Small intestine (tissue), 7 donors: Measurements from ENCODE around the gene CLBA1. TPM values are rescaled to one million over a fixed set of nuclear protein-coding genes. Genes with fewer than 3 reads are reported as not detected.

ENCODE experiments used
- DNase-seq, 2 donors: peaks; one replicate each; pipeline versions ENCODE4 v3.0.0 to v3.0.0-alpha.2; 2013
- FAIRE-seq: peaks from 2 replicates; lab custom pipeline; 2012; peaks lifted over from hg19 to GRCh38; lab: Jason Lieb, UNC
- H3K27ac ChIP-seq, 3 donors: one replicate each; pipeline ENCODE4 v1.5.1; 2013; ENCODE audit warnings: low read length in 2 of 3, mild to moderate bottlenecking in 2 of 3, control low read depth in 1 of 3, inconsistent platforms in 1 of 3, low read depth in 1 of 3, moderate library complexity in 1 of 3
- H3K27me3 ChIP-seq, 3 donors: one replicate each; pipeline ENCODE4 v1.6.1; 2013; ENCODE audit warnings: low read length in 3 of 3, inconsistent platforms in 1 of 3; ENCODE audit not compliant: control insufficient read depth in 3 of 3, insufficient read depth in 3 of 3
- H3K36me3 ChIP-seq, 3 donors: one replicate each; pipeline ENCODE4 v1.6.1; 2013; ENCODE audit warnings: low read length in 3 of 3, inconsistent platforms in 1 of 3, low read depth in 1 of 3, mild to moderate bottlenecking in 1 of 3, moderate library complexity in 1 of 3; ENCODE audit not compliant: control insufficient read depth in 3 of 3, insufficient read depth in 2 of 3
- H3K4me1 ChIP-seq, 3 donors: one replicate each; pipeline ENCODE4 v1.6.1; 2013; ENCODE audit warnings: low read length in 2 of 3, inconsistent platforms in 1 of 3, low read depth in 1 of 3, mild to moderate bottlenecking in 1 of 3, moderate library complexity in 1 of 3; ENCODE audit not compliant: control insufficient read depth in 3 of 3, insufficient read depth in 2 of 3
- H3K4me3 ChIP-seq, 3 donors: one replicate each; pipeline ENCODE4 v1.5.1; 2013; ENCODE audit warnings: low read length in 3 of 3, control low read depth in 1 of 3, inconsistent platforms in 1 of 3, low read depth in 1 of 3, mild to moderate bottlenecking in 1 of 3, moderate library complexity in 1 of 3
- H3K9me3 ChIP-seq, 2 donors: one replicate each; pipeline ENCODE4 v1.6.1; 2013; ENCODE audit warnings: low read depth in 1 of 2, low read length in 1 of 2; ENCODE audit not compliant: control insufficient read depth in 2 of 2, insufficient read depth in 1 of 2
- WGBS, 3 donors: extraction: QIAGEN DNeasy Blood & Tissue Kit; methylation state at CpG; one replicate each; pipeline ENCODE4 v1.1.7; 2013; 5-methylcytosine and 5-hydroxymethylcytosine counted together
- polyA plus RNA-seq, 4 donors: library from polyadenylated mRNA; stranded (reverse) in 3 of 4; unstranded in 1 of 4; fragments of 200-250 nt in 3 of 4; fragments of 120-200 nt in 1 of 4; gene quantifications; one replicate each; pipeline versions ENCODE4 v1.2.1 to v1.2.3, GENCODE V29; 2013
- donor health status: healthy with polysubstance abuse.
- donor health status: control.
- donor health status: control.
- donor health status: Bipolar disorder and iron deficiency.
- donor health status: healthy.

CLBA1 gene
- polyA plus RNA-seq, 4 donors, result 0.89 to 6.8 (median 3.2) TPM

DNA sequence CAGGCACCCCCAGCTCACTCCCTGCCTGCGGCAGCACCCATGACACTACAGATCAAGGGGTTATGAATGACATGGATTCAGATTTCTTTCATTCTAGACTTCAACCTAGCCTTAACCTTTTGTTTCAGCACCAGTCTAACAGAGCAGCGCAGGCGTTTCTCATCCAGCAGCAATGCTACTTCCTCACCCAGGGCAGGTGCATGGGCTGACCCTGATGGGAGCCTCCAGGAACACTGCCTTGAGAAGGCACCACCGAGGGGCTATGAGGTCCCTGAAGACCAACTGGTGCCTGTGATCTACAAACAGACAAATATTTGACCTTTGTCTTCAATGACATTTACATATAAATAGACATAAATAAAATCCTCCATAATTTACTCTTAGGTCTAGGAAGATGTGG lies 24.5 kb downstream of the CLBA1 start:
- H3K27ac ChIP-seq, result no peak overlapping the region
- no peak for DNase-seq
- FAIRE-seq, result no peak
- H3K4me3 ChIP-seq, result no peak overlapping the region
- H3K4me1 ChIP-seq, result no peaks in the 10 kb centered on the region
- 81 to 87% (median 87%) methylated on average over 3 to 4 of the region's 4 CpGs for WGBS, 3 donors
- H3K27me3 ChIP-seq, result no peaks in the 10 kb centered on the region
- H3K9me3 ChIP-seq, result no peaks in the 10 kb centered on the region
- H3K36me3 ChIP-seq, result peaks cover 2 to 67% (median 5%) of the 10 kb centered on the region in 3 donors

DNA sequence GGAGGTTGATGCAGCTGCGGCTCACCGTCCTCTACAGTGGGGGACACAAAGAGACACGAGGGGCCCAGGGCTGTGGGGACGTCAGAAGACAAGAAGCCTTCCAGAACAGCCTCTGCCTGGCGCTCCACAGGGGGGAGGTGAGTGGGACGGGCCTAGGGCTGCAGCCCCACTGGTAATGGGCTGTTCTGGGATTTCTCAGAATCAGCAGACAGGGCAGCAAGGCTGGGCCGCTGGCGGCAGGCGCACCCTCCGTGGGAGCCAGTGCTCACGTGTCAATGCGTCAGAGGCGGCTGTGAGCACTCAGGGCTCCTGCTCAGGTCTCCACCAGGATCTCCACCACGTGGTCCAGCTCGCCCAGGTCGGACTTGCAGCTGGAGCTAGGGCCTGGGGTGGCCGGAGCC lies 25.3 kb downstream of the CLBA1 start:
- H3K27ac ChIP-seq, result no peak overlapping the region
- peaks cover 2 to 69% (median 5%) of the 10 kb centered on the region in 3 donors for H3K36me3 ChIP-seq
- DNase-seq (no peak), FAIRE-seq (no peak)
- 74 to 86% (median 83%) methylated on average over 17 of the region's 17 CpGs for WGBS, 3 donors
- no peaks in the 10 kb centered on the region for H3K27me3 ChIP-seq
- no peak overlapping the region for H3K4me3 ChIP-seq
- no peaks in the 10 kb centered on the region for H3K4me1 ChIP-seq
- H3K9me3 ChIP-seq, result no peaks in the 10 kb centered on the region

- Histone ChIP-seq H3K4me1 (no peaks in the 10 kb centered on the region), H3K9me3 (no peaks in the 10 kb centered on the region), H3K27me3 (no peaks in the 10 kb centered on the region), H3K27ac (no peak overlapping the region), H3K4me3 (no peak overlapping the region), H3K36me3 (peaks cover 2 to 71% (median 5%) of the 10 kb centered on the region in 3 donors)
- DNase-seq (no peak), FAIRE-seq (no peak)
- WGBS, 3 donors, result 79 to 84% (median 82%) methylated on average over 29 of the region's 29 CpGs
These were observed 25.9 kb downstream of the CLBA1 start for GRCh38 chr14:105011312-105011990.

- Histone ChIP-seq H3K27ac (no peak overlapping the region), H3K27me3 (no peaks in the 10 kb centered on the region), H3K36me3 (peaks cover 2 to 64% (median 5%) of the 10 kb centered on the region in 3 donors), H3K9me3 (no peaks in the 10 kb centered on the region), H3K4me1 (no peaks in the 10 kb centered on the region), H3K4me3 (no peak overlapping the region)
- FAIRE-seq (no peak), DNase-seq (peak in 1 of 2 donors; percentile 24)
- 58 to 69% (median 68%) methylated on average over 22 to 23 of the region's 23 CpGs for WGBS, 3 donors
These were observed 26.8 kb downstream of the CLBA1 start for GRCh38 chr14:105012171-105012985.

DNA sequence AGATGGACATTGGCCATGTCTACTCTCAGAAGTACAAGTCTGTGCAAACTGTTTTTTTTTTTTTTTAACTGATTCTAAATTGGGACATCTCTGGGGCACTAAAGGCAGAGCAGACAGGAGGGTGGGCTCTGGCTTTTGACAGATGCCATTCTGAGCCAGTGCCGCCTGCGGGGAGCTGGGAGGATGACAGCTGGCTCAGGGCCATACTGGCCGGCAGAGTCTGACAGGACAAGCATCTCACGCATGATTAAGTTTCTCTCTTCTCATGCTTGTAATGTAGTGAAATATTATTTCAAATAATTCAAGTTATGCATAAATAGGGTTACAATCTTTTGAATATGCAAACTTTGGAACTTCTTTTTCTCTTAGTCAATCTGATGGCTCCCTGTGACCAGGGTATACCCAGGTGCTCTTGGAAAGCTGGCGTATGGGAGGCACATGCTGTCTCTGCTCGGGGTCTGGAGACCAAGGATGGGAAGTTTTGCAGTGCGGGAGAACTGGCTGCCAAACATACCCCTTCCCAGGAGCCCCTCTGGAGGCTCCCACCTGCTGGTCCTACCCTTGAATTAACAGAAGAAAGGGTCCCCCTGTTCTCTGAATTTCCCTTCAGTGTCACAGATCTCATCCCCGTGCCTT lies 27.7 kb downstream of the CLBA1 start:
- FAIRE-seq (no peak), DNase-seq (no peak)
- no peak overlapping the region for H3K27ac ChIP-seq
- H3K4me1 ChIP-seq, result no peaks in the 10 kb centered on the region
- H3K4me3 ChIP-seq, result no peak overlapping the region
- WGBS, 3 donors, result 60 to 66% (median 64%) methylated on average over 8 of the region's 8 CpGs
- H3K36me3 ChIP-seq, result peaks cover 2 to 56% (median 5%) of the 10 kb centered on the region in 3 donors
- no peaks in the 10 kb centered on the region for H3K27me3 ChIP-seq
- no peaks in the 10 kb centered on the region for H3K9me3 ChIP-seq

GRCh38 chr14:105014032-105014431 lies 28.4 kb downstream of the CLBA1 start:
- no peak overlapping the region for H3K27ac ChIP-seq
- H3K36me3 ChIP-seq, result peaks cover 2 to 60% (median 5%) of the 10 kb centered on the region in 3 donors
- H3K4me3 ChIP-seq, result no peak overlapping the region
- no peaks in the 10 kb centered on the region for H3K27me3 ChIP-seq
- H3K9me3 ChIP-seq, result no peaks in the 10 kb centered on the region
- DNase-seq, result no peak
- peaks cover 0 to 3% (median 0%) of the 10 kb centered on the region in 3 donors for H3K4me1 ChIP-seq
- FAIRE-seq, result no peak
- WGBS, 3 donors, result 74 to 95% (median 87%) methylated on average over 9 of the region's 9 CpGs

DNA sequence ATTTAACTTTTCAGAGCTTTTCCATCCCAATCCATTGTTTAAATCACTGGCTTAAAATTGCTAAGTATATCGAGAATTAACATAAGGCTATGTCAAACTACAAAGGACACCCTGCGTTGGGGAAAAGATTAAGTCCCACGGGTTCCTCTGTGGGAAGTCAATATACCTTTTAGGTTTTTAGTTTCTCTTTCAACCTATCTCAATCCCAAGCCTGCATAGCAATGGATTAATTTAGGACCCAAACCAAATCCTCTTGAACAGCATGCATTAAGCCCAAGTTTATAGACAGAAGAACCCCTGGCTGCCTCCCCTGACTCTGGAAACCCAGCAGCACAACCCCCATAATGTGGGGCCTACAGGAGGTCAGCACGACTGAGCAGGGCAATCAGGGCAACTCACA lies 29.0 kb downstream of the CLBA1 start:
- peaks cover 0 to 9% (median 0%) of the 10 kb centered on the region in 3 donors for H3K4me1 ChIP-seq
- no peak overlapping the region for H3K4me3 ChIP-seq
- WGBS, 3 donors, result 52 to 61% (median 58%) methylated on average over 4 of the region's 4 CpGs
- peaks cover 2 to 57% (median 5%) of the 10 kb centered on the region in 3 donors for H3K36me3 ChIP-seq
- no peaks in the 10 kb centered on the region for H3K9me3 ChIP-seq
- no peak overlapping the region for H3K27ac ChIP-seq
- H3K27me3 ChIP-seq, result no peaks in the 10 kb centered on the region
- FAIRE-seq (no peak), DNase-seq (no peak)

DNA sequence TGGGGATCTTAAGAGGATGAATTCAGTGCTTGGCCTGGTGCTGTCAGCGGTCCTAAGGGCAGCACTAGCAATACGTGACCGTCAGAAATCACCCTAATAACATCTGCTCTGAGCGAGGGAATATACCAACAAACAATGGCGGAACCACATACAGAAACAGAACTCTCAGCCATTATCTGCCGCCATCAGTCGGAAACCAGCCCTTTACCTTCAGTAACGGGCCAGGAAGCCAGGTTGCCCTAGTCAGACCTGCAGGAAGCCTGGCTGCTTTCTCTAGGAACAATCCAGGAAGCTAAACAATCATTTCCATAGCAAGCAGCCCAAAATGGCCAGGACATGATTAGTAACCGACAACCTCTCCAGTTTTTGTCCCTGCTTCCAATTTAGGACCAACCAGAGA lies 29.7 kb downstream of the CLBA1 start:
- Histone ChIP-seq H3K27me3 (no peaks in the 10 kb centered on the region), H3K36me3 (peaks cover 0 to 51% (median 5%) of the 10 kb centered on the region in 3 donors), H3K4me3 (no peak overlapping the region), H3K27ac (no peak overlapping the region), H3K9me3 (no peaks in the 10 kb centered on the region), H3K4me1 (peaks cover 0 to 13% (median 0%) of the 10 kb centered on the region in 3 donors)
- no peak for FAIRE-seq
- 72 to 83% (median 75%) methylated on average over 9 of the region's 9 CpGs for WGBS, 3 donors
- DNase-seq, result no peak
